Stimulated activated CD8-positive, alpha-beta memory T cell treated with anti-CD3 and anti-CD28 coated beads, Interleukin-2, amount 100 ng/mL, for 48 hours (primary cell): ENCODE data around the gene IQCC.

Experiments used
- DNase-seq, 2 donors: peaks; one replicate each; pipeline ENCODE4 v3.0.0-alpha.2; 2020; ENCODE audit warnings: low read depth in 2 of 2

The IQCC gene

GRCh38 chr1:32195972-32196823 lies 9.3 kb upstream of the IQCC start:
- DNase-seq: no peak

- DNase-seq: no peak
Measured at GRCh38 chr1:32197074-32197473, 8.4 kb upstream of the IQCC start.

- no peak for DNase-seq
Measured at GRCh38 chr1:32197837-32198236, 7.6 kb upstream of the IQCC start.

- no peak for DNase-seq
Measured at GRCh38 chr1:32198237-32199042, 7.0 kb upstream of the IQCC start.

GRCh38 chr1:32199043-32199716 lies 6.3 kb upstream of the IQCC start:
- no peak for DNase-seq

- DNase-seq: no peak
Measured at GRCh38 chr1:32199717-32200072, 5.8 kb upstream of the IQCC start.

- DNase-seq: peak; percentile 35 to 41
Measured at GRCh38 chr1:32200226-32201010, 5.1 kb upstream of the IQCC start, which contains the start of gene CCDC28B. CCDC28B (plus strand) TSS chr1:32200595; CDS start chr1:32201936, 1,341 bp downstream.

GRCh38 chr1:32201011-32201855 lies 4.2 kb upstream of the IQCC start:
- peak; percentile 77 to 81 for DNase-seq

- DNase-seq: no peak
Measured at GRCh38 chr1:32204943-32205361, 519 bp upstream of the IQCC start.

- no peak for DNase-seq
Measured at GRCh38 chr1:32208469-32208868, 3.0 kb downstream of the IQCC start.

- no peak for DNase-seq
Measured at GRCh38 chr1:32208891-32209328, 3.4 kb downstream of the IQCC start, which contains the start of gene DCDC2B. DCDC2B (plus strand) TSS chr1:32209089; CDS start chr1:32209094, 5 bp downstream.

GRCh38 chr1:32215629-32216480 lies 10.4 kb downstream of the IQCC start:
- DNase-seq: no peak

- no peak for DNase-seq
Measured at GRCh38 chr1:32216566-32216965, 11.1 kb downstream of the IQCC start.

- no peak for DNase-seq
Measured at GRCh38 chr1:32219022-32219421, 13.6 kb downstream of the IQCC start.

GRCh38 chr1:32220746-32221580 lies 15.5 kb downstream of the IQCC start:
- DNase-seq: no peak

GRCh38 chr1:32221581-32221979 lies 16.1 kb downstream of the IQCC start:
- no peak for DNase-seq

- peak; percentile 81 to 88 for DNase-seq
Measured at GRCh38 chr1:32221980-32222755, 16.7 kb downstream of the IQCC start, which contains the start of the genes EIF3I and TMEM234. EIF3I (plus strand) TSS chr1:32222407; CDS start chr1:32222442, 35 bp downstream. TMEM234 (minus strand) TSS chr1:32222353; CDS start chr1:32222322, 31 bp downstream.
